DMS53 treated with DMSO at 0.1 percent for 48 hours (cell line): Measurements from ENCODE around the gene SYF2.

Experiments used
- DNase-seq: peaks from one replicate; lab custom pipeline; 2025; ENCODE audit not compliant: unreplicated experiment; lab: John Stamatoyannopoulos, UW

Gene SYF2

GRCh38 chr1:25185409-25186160, 46.7 kb downstream of the SYF2 start:
- DNase-seq: no peak

GRCh38 chr1:25184001-25184762, 48.1 kb downstream of the SYF2 start:
- no peak for DNase-seq

- DNase-seq: no peak
These were observed 48.9 kb downstream of the SYF2 start for GRCh38 chr1:25183126-25183980.

- no peak for DNase-seq
These were observed 49.7 kb downstream of the SYF2 start for GRCh38 chr1:25182629-25183028.

- DNase-seq: no peak
These were observed 51.3 kb downstream of the SYF2 start for GRCh38 chr1:25180996-25181395.

GRCh38 chr1:25178917-25179561, 53.3 kb downstream of the SYF2 start:
- no peak for DNase-seq

GRCh38 chr1:25174730-25175612, 57.3 kb downstream of the SYF2 start:
- DNase-seq: no peak

- no peak for DNase-seq
These were observed 58.0 kb downstream of the SYF2 start for GRCh38 chr1:25174363-25174729.

- DNase-seq: no peak
These were observed 58.4 kb downstream of the SYF2 start for GRCh38 chr1:25173809-25174340.
